Activated T-cell treated with anti-CD3 and anti-CD28 coated beads for 1 hour (primary cell): Measurements from ENCODE around the gene IKZF3.
"Not testable (repeated sequence)": the region's sequence is repeated elsewhere in the genome, so short reads cannot be mapped to it uniquely, and the experiment has no call there.

Experiments used
- DNase-seq: peaks from one replicate; pipeline ENCODE4 v3.0.0-alpha.2; 2020; ENCODE audit warnings: low read depth

The IKZF3 gene

GRCh38 chr17:39754958-39755553 is 109.1 kb downstream of the IKZF3 start:
- no peak for DNase-seq

GRCh38 chr17:39754161-39754957 is 109.8 kb downstream of the IKZF3 start:
- peak; percentile 93 for DNase-seq

GRCh38 chr17:39753514-39754160 is 110.5 kb downstream of the IKZF3 start:
- DNase-seq: peak; percentile 61

- DNase-seq: no peak
Measured at GRCh38 chr17:39752241-39752881, 111.8 kb downstream of the IKZF3 start.

GRCh38 chr17:39751637-39752036 is 112.5 kb downstream of the IKZF3 start:
- no peak for DNase-seq

- no peak for DNase-seq
Measured at GRCh38 chr17:39751016-39751543, 113.0 kb downstream of the IKZF3 start.

GRCh38 chr17:39750131-39751015 is 113.7 kb downstream of the IKZF3 start:
- no peak for DNase-seq

GRCh38 chr17:39748444-39749034 is 115.6 kb downstream of the IKZF3 start:
- DNase-seq: not testable (repeated sequence)

GRCh38 chr17:39747745-39748144 is 116.4 kb downstream of the IKZF3 start:
- DNase-seq: no peak

- no peak for DNase-seq
Measured at GRCh38 chr17:39746145-39746461, 118.0 kb downstream of the IKZF3 start.

- no peak for DNase-seq
Measured at GRCh38 chr17:39745335-39746144, 118.6 kb downstream of the IKZF3 start.

- DNase-seq: no peak
Measured at GRCh38 chr17:39744836-39745215, 119.3 kb downstream of the IKZF3 start.

- no peak for DNase-seq
Measured at GRCh38 chr17:39744075-39744835, 119.9 kb downstream of the IKZF3 start.

- no peak for DNase-seq
Measured at GRCh38 chr17:39742856-39743436, 121.2 kb downstream of the IKZF3 start.

- DNase-seq: no peak
Measured at GRCh38 chr17:39742126-39742855, 121.8 kb downstream of the IKZF3 start.

GRCh38 chr17:39740357-39741111 is 123.6 kb downstream of the IKZF3 start:
- DNase-seq: no peak

- no peak for DNase-seq
Measured at GRCh38 chr17:39739885-39740356, 124.2 kb downstream of the IKZF3 start.
